Measurements from ENCODE around the gene SLCO2B1. TPM values are rescaled to one million over a fixed set of nuclear protein-coding genes. Genes with fewer than 3 reads are reported as not detected.
A peak's percentile ranks its signal among the peaks of the same experiment; 100 is the strongest.

The SLCO2B1 gene
- total RNA-seq, 4 donors from 2014 or later = 44.6 to 297 (median 208) TPM

GRCh38 chr11:75214411-75214821 is 63.5 kb downstream of the SLCO2B1 start:
- TF ChIP-seq POLR2A (IDR thresholded peaks at IDR 0.05) (no peak), CTCF (IDR thresholded peaks at IDR 0.05) (peak in 2 of 6 experiments; percentile 17 to 23)

GRCh38 chr11:75214843-75215242 is 63.9 kb downstream of the SLCO2B1 start:
- no peaks in the 10 kb centered on the region for H3K9me3 ChIP-seq
- H3K27ac ChIP-seq = no peak overlapping the region
- TF ChIP-seq POLR2A (IDR thresholded peaks at IDR 0.05) = no peak
- TF ChIP-seq CTCF (IDR thresholded peaks at IDR 0.05) = no peak
- H3K4me1 ChIP-seq = no peaks in the 10 kb centered on the region
- H3K36me3 ChIP-seq = no peaks in the 10 kb centered on the region
- no peaks in the 10 kb centered on the region for H3K27me3 ChIP-seq
- H3K4me3 ChIP-seq = no peak overlapping the region
- no peak for DNase-seq

More at GRCh38 chr11:75214411-75214821, 63.5 kb downstream of the SLCO2B1 start:
- DNase-seq = peak; percentile 30 to 81 (median 69)
- no peaks in the 10 kb centered on the region for H3K9me3 ChIP-seq
- no peaks in the 10 kb centered on the region for H3K27me3 ChIP-seq
- no peak overlapping the region for H3K27ac ChIP-seq
- no peak overlapping the region for H3K4me3 ChIP-seq
- no peaks in the 10 kb centered on the region for H3K4me1 ChIP-seq
- no peaks in the 10 kb centered on the region for H3K36me3 ChIP-seq

GRCh38 chr11:75219869-75220268 is 69.0 kb downstream of the SLCO2B1 start:
- Histone ChIP-seq H3K9me3 (no peaks in the 10 kb centered on the region), H3K27me3 (no peaks in the 10 kb centered on the region), H3K27ac (no peak overlapping the region), H3K4me3 (no peak overlapping the region), H3K36me3 (no peaks in the 10 kb centered on the region), H3K4me1 (no peaks in the 10 kb centered on the region)
- TF ChIP-seq CTCF (IDR thresholded peaks at IDR 0.05) (no peak), POLR2A (IDR thresholded peaks at IDR 0.05) (no peak)
- peak in 1 of 3 donors; percentile 26 for DNase-seq

GRCh38 chr11:75223954-75224643 is 73.2 kb downstream of the SLCO2B1 start:
- no peak overlapping the region for H3K27ac ChIP-seq
- no peaks in the 10 kb centered on the region for H3K36me3 ChIP-seq
- no peaks in the 10 kb centered on the region for H3K9me3 ChIP-seq
- no peaks in the 10 kb centered on the region for H3K4me1 ChIP-seq
- TF ChIP-seq CTCF (IDR thresholded peaks at IDR 0.05) = peak in 1 of 6 experiments; percentile 7
- TF ChIP-seq POLR2A (IDR thresholded peaks at IDR 0.05) = no peak
- H3K27me3 ChIP-seq = no peaks in the 10 kb centered on the region
- DNase-seq = peak in 1 of 3 donors; percentile 19
- no peak overlapping the region for H3K4me3 ChIP-seq

- no peaks in the 10 kb centered on the region for H3K27me3 ChIP-seq
- no peak overlapping the region for H3K4me3 ChIP-seq
Measured at GRCh38 chr11:75225794-75226193, 74.9 kb downstream of the SLCO2B1 start.

More at GRCh38 chr11:75225794-75226193, 74.9 kb downstream of the SLCO2B1 start:
- Histone ChIP-seq H3K36me3 (no peaks in the 10 kb centered on the region), H3K9me3 (no peaks in the 10 kb centered on the region), H3K4me1 (no peaks in the 10 kb centered on the region), H3K27ac (no peak overlapping the region)
- peak in 1 of 3 donors; percentile 9 for DNase-seq
- TF ChIP-seq POLR2A (IDR thresholded peaks at IDR 0.05) (no peak), CTCF (IDR thresholded peaks at IDR 0.05) (no peak)

Measured in Peyer's patch (tissue), 4 donors.